ENCODE measurements around the gene SHISAL1.

Gene SHISAL1

GRCh38 chr22:44312766-44313165 lies at the start of gene SHISAL1:
Gene SHISAL1 (minus strand): TSS chr22:44312951. CDS start chr22:44300945, 12,006 bp downstream.
- DNase-seq (ENCODE audit: low spot score): no peak

DNA sequence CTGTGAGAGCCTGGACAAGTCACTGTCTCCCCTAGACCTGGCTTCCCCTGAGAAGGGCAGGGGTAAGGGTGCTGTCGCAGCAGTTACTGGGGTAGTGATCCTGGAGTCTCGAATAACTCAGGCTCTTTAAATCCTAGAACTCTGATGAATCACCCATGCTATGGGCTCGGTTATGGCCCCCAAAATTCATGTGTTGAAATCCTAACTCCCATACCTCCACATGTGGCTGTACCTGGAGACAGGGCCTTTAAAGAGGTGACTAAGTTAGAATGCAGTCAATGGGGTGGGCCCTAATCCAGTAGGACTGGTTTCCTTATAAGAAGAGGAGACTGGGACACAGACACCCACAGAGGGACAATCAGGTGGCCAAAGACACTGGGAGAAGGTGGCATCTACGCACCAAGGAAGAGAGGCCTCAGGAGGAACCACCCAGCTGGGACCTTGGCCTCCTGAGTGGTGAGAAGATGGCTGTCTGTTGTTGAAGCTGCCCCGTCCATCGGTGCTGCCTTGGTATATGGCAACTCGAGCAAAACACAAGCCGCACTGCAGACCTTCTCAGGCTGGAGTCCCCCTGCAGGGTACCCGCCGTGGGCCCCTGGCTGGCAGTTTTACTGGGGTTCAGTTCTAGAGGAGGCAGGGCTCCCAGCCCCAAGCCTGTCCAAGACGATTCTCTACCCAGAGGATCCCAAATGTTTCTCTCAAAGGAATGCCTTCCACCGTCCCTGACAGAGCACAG lies 48.8 kb upstream of the SHISAL1 start:
- DNase-seq (ENCODE audit: low spot score): no peak

DNA sequence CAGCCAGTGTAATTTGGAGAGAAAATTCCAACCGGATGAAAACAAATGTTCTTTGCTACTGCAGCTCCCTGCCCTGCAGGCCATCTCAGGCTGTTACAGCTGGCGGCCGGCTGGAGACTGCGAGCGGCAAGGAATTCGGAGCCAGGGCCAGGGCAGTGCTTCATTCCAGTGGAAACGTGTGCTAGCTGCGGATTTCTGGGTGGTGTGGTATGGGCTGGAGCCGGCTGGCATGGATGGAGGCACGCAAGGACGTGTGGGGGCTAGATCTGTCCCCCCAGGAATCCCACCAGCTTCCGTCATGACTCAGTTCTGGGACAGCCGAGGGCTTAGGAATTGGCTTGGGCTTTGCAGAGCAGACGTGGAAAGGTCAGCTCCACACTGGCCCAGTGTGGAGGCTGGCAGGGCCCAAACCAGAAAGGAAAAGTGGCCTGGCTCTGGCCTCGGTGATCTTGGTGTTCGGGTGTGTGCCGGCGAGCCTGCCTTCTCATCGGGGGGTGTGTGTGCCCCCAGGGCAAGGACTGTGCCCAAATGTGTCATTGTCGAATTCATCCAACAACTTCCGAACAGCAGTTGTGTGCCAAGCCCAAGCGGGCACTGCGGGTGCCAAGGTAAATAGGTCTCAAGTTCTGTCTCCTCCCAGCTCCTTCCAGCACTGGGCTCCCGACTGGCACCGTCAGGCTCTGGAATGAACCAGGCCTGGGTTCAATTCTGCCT lies 48.1 kb upstream of the SHISAL1 start:
- no peak for DNase-seq (ENCODE audit: low spot score)

DNA sequence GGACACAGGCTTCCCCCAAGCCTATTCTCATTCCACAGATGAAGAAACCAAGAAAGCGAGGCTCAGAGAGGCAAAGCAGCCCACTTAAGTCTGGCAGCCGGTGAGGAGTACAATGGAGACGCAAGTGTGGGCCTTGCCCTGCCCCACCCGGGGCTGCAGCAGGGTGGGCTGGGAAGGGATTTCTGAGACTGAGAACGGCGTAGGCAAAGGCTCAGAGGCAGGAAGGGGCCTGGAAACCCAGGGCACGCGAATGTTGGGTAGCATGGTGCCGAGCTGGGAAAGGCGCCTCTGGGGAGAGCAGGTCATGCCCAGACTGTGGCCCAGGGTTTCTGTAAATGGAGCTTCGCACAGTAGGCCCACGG lies 47.5 kb upstream of the SHISAL1 start:
- DNase-seq (ENCODE audit: low spot score): no peak

- DNase-seq (ENCODE audit: low spot score): no peak
These were observed 46.9 kb upstream of the SHISAL1 start for GRCh38 chr22:44359496-44360110.

DNA sequence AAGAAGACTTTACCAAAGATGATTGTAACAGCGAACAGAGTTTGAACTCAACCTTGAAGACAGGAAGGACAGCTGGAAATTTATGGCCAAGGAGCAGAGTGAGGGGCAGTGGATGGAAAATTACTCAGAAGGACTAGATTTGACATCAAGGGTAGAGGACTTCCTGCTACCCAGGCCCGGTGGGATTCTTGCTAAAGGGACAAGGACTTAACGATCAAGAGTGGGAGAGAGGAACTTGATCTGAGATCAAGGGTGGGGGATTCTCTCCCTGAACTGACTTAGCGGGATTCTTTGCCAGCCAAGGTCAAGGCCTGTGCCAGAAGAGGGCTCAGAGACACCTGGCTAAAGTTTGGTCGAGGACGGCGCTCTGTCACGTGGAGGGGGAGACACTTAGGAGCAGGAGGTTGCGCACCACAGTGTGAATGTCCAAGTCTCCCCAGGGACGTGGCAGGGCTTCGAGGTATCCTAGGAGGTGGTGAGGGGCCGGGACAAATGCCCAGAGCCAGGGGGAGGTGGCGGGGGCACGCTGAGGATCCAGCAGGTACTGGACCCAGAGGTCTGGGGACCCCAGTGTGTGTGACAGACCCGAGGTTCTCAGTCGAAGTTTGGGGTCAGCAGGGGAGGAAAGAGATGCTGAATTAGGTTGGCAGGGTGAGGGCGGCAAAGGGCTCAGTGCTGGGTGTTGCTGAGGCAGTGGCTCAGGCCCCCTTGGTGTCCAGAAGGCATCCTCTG lies 46.1 kb upstream of the SHISAL1 start:
- no peak for DNase-seq (ENCODE audit: low spot score)

GRCh38 chr22:44357966-44358465 lies 45.3 kb upstream of the SHISAL1 start:
- DNase-seq (ENCODE audit: low spot score): no peak

DNA sequence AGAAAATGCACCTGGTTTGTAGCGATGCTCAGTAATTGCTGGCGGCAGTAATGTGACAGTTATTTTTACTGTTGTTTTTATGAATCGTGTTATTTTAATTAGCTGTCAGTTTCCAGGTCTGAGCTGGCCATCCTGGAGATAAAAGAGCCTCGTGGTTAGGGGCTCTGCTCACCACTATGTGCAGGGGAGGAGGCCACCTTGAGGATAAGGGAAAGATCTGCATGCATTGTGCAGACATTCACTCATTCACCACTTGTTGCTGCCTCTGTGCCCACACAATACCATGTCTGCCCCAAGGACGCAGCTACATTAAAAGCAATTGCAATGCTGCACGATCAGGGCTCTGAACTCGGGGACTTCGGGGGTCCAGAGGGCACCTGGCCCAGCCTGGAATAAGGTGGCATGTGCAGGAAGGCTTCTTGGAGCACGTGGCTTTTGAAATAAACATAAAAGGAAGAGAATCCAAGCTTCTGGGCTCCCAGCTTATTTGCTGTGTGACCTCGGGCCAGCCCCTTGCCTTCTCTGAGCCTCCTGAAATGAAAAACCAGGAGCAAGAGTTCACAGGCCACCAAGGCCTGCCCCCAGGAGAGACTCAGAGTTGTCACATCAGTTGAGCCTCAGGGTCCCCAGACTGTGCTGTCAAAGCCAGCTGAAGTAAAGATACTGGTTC lies 44.7 kb upstream of the SHISAL1 start:
- no peak for DNase-seq (ENCODE audit: low spot score)

- DNase-seq (ENCODE audit: low spot score): no peak
These were observed 42.9 kb upstream of the SHISAL1 start for GRCh38 chr22:44355716-44356070.

DNA sequence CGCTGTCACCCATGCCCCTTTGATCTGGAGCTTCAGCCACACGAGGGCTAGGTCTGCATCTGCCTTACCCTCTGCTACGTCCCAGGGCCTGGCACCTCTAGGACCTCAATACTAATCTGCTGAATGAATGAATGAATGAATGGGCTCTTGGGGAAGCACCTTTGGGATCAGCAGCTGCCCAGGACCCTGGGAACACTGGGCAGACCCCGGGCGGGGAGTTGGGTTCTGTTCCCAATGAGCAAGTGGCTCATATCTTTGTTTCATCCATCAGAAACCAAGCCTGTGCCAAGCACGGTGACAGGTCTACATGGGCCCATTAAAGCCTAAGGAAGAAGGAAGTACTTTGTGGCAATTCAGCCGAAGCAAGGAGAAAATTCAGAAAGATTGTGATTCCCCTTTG lies 41.5 kb upstream of the SHISAL1 start:
- DNase-seq (ENCODE audit: low spot score): no peak

GRCh38 chr22:44353041-44353440 lies 40.3 kb upstream of the SHISAL1 start:
- DNase-seq (ENCODE audit: low spot score): no peak

DNA sequence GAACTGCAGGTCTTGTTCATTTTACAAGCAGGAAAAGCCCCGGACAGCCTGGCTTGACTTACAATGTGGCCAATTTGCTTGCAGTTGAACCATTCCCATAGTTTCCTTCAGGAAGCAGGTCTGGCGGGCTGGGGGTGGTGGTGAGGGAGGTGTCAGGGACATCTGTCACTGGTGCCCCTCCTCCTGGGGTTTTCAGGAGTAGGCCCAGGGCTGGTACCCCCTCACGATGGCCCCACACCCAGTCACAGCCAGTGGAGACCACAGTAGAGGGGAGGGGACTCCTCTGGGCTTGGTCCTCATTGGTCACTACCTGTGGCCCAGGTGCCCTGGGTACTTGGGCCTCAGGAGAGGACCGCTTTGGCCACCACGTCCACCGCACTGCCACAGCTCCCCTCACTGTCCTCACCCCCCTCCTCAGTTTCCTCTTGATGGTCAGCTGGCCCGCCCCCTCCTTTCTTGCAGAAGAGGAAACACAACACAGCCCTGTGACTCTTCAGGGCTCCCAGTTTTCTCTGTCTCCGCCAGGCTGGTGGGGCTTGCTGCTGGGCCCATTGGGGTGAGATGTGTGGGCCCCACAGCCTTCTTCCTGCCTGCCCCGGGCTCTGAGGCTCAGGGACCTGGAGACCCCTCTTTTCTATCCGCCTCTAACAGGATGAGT lies 39.8 kb upstream of the SHISAL1 start:
- DNase-seq (ENCODE audit: low spot score): no peak

DNA sequence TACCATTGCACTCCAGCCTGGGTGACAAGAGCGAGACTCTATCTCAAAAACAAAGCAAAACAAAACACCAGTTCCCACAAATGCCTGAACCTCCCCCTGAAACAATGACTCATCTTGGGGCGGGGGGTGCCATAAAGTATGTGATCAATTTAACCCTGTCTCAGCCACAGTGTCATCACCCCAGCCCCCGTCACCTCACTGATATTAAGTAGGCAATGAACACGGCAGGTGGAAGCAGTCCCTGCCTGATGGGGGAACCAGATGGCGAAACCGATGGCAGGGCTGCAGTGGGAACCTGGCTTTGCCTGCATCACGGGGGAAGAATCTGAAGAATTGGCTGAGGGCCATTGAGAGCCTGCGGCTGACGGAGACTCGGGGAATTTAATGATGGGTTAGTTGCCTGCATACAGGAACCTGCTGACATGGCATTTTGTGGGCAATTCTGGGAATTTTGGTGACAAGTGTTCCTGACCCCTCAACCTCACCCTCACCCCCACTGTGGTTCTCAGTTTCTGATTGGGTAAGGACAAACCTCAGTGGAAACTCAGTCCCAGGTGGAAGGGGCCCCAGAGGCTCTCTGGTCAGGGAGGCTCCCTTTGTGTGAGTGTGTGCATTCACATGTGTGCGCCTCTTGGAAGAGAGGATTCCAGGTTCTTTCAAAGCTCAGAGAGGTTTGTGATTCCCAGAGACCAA lies 39.1 kb upstream of the SHISAL1 start:
- no peak for DNase-seq (ENCODE audit: low spot score)

GRCh38 chr22:44351037-44351436 lies 38.3 kb upstream of the SHISAL1 start:
- DNase-seq (ENCODE audit: low spot score): no peak

GRCh38 chr22:44349594-44349993 lies 36.8 kb upstream of the SHISAL1 start:
- DNase-seq (ENCODE audit: low spot score): no peak

GRCh38 chr22:44348971-44349560 lies 36.3 kb upstream of the SHISAL1 start:
- DNase-seq (ENCODE audit: low spot score): no peak

DNA sequence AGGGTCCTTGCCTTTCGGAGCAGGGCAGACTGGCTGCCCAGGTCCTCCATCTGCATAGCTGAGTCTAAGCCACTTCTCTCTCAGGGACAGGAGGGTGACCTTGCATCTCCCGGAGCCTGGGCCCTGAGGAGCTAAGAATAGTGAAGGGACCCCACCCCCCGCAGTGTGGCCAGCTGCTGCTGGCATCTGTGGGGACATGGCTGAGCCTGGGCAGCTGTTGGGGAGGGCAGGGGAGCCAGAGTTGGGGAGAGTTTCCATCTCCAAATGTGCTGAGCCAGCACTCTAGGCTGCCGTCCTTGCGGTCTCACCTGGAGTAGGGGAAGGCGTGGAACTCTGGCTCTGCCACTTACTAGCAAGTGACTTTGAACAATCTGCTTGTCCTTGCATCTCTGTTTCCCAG lies 34.8 kb upstream of the SHISAL1 start:
- no peak for DNase-seq (ENCODE audit: low spot score)

DNA sequence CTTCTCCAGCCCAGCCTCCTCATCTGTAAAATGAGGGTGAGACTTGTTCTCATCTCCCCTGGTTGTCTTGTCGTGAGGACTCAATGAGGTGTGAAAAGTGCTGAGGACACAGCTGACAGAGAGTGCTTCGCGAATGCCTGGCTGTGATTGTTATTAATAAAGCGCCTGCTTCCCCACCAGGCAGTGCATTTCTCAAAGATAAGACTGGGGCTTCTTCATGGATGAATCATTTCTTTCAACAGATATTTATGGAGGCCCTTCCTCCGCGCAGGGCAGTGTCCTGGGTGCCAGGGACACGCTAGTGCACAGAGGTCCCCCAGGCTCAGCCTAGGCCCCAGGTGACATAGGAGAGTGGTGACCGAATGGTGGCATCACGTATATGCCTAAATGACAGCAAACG lies 34.3 kb upstream of the SHISAL1 start:
- no peak for DNase-seq (ENCODE audit: low spot score)

DNA sequence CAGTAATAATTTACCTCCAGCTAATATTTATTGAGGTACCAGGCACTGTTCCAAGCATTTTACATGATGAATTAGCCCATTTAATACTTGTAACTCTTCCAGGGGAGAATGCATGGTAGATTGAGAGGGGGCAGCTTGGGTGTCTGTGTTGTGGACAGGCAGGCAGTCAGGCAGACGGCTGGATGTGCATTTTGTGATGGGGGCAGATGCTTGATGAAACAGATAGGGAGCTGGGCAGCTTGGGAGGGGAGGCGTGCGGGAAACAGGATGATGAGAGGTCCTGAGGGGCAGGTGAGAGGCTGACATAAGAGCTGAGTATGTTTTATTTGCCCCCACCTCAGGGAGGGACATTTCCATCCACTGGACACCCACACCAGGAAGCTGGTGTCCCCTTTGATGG lies 33.1 kb upstream of the SHISAL1 start:
- DNase-seq (ENCODE audit: low spot score): no peak

DNA sequence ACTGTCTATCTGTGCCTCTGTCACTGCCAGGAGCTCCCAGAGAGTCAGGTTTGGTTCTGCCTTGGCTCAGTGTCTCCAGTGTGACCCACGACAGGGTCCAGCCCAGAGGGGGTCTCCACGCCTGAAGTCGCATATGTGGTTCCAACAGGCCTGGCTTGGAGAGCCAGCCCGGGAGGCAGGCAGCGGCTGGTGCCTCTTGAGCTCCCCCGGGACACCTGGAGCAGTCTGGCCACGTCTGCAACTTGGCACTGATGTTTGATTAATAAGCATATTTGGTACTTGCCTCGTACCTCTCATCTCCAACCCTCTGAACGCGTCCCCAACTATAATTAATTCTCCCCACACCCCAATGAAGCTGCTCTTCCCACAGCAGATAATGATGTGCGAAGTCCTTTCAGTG lies 31.7 kb upstream of the SHISAL1 start:
- DNase-seq (ENCODE audit: low spot score): no peak
